ENCODE measurements around the gene CLDN16.
A peak's percentile ranks its signal among the peaks of the same experiment; 100 is the strongest.

Gene CLDN16

GRCh38 chr3:190430906-190431305 is 42.9 kb downstream of the CLDN16 start:
- no peak for DNase-seq
- in situ Hi-C loops (cut with MboI; ENCODE audit: low pct_unique_long_range_greater_than_20kb, low sequenced_read_pairs) = no loop called here

DNA sequence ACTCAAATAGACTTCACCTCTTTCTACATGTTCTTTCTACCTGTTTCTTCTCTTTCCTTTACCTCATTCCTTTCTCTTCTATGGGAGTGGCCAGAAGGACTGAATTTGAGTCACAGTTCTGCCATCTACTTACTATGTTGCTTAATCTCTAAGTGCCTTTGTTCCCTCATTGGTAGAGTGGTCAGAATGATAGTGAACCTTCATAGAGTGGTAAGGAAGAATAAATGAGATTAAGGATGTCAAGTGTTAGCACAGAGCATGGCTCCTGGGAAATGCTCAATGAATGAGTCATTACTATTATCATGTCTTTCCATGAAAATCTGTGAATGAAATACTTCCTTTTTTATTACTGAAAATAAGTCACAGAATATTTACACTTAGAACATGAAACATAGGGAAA is 44.3 kb downstream of the CLDN16 start:
- no peak for DNase-seq
- in situ Hi-C loops (cut with MboI; ENCODE audit: low pct_unique_long_range_greater_than_20kb, low sequenced_read_pairs) = no loop called here

GRCh38 chr3:190433626-190434025 is 45.7 kb downstream of the CLDN16 start:
- in situ Hi-C loops (cut with MboI; ENCODE audit: low pct_unique_long_range_greater_than_20kb, low sequenced_read_pairs) = no loop called here
- DNase-seq = no peak

- in situ Hi-C loops (cut with MboI; ENCODE audit: low pct_unique_long_range_greater_than_20kb, low sequenced_read_pairs) = no loop called here
- no peak for DNase-seq
Observed at GRCh38 chr3:190435618-190436017, 47.7 kb downstream of the CLDN16 start.

- in situ Hi-C loops (cut with MboI; ENCODE audit: low pct_unique_long_range_greater_than_20kb, low sequenced_read_pairs) = no loop called here
- DNase-seq = peak; percentile 67
Observed at GRCh38 chr3:190436331-190436730, 48.4 kb downstream of the CLDN16 start.

DNA sequence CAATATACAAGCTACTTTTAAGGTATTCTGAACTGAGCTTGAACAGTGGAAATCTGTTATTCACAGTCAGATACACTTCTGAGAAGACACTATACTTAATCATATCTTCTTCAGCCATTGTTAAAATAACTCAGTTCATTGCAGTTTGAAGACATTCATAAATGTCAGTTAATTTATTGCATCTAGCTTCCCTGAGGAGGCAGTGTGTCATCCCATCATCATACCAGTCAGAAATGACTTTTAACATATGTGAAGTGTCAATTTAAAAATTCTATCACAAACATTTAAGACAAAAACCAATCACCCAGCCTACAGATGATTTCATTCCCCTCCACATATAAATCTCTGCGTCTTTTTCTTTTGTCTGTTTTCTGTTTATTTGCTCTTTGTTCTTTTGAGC is 54.3 kb downstream of the CLDN16 start:
- in situ Hi-C loops (cut with MboI; ENCODE audit: low pct_unique_long_range_greater_than_20kb, low sequenced_read_pairs) = no loop called here

DNA sequence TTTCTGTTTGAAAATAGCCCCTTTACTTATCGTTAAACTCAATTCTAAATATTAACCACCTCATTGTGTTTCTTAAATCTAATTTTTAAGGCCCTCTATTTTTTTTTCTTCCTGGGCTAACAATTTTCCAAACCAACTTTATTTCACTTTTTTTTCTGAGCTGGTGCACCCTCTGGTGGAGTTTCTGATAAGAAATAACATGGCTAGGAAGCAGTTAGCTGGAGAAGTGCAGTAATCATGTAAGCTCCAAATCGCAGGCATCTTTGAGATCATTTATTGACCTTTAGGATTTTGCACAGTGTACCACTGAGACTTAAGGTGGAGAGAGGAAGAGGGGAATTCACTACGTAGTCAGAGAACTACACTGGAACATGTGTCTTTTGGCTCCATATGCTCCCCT is 55.3 kb downstream of the CLDN16 start:
- in situ Hi-C loops (cut with MboI; ENCODE audit: low pct_unique_long_range_greater_than_20kb, low sequenced_read_pairs) = no loop called here

More for the DNA sequence above, 54.3 kb downstream of the CLDN16 start:
- DNase-seq = no peak

GRCh38 chr3:190444006-190444405 is 56.0 kb downstream of the CLDN16 start:
- DNase-seq = no peak
- in situ Hi-C loops (cut with MboI; ENCODE audit: low pct_unique_long_range_greater_than_20kb, low sequenced_read_pairs) = no loop called here

More for the DNA sequence above, 55.3 kb downstream of the CLDN16 start:
- DNase-seq = peak; percentile 55

- in situ Hi-C loops (cut with MboI; ENCODE audit: low pct_unique_long_range_greater_than_20kb, low sequenced_read_pairs) = no loop called here
- DNase-seq = no peak
Observed at GRCh38 chr3:190444576-190445145, 56.7 kb downstream of the CLDN16 start.

DNA sequence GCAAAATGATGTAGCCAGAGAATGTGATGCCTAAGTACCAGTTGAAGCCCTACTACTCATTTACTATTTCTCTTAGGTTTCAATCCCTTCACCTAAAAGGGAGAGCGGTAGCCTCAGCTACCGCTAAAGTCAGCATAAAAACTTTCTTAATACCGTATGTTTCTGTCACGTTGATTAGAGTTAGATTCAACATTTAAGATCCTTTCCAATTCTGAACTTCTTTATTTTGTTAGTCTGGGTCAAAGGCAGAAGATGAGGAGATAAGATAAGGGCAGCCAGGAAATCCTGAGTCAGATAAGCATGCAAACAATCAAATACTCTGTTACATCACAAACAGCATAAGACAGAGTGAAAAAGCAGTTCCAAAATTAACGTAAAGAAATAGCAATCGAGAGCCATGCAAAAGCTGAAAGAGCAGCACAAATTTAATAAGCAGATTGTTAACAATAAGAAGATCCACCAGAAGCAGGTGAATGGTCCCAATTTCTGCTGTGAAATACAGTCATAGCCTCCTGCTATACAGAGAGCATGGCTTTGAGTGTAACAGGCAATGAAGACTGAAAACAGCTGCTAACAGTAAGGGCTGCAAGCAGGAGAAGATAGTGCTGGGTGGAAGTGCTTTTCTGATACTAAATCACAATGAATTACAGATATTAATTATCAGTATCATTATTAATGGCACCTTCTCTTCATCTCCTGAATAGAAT is 58.8 kb downstream of the CLDN16 start:
- in situ Hi-C loops (cut with MboI; ENCODE audit: low pct_unique_long_range_greater_than_20kb, low sequenced_read_pairs) = no loop called here
- DNase-seq = peak; percentile 65

- in situ Hi-C loops (cut with MboI; ENCODE audit: low pct_unique_long_range_greater_than_20kb, low sequenced_read_pairs) = no loop called here
- DNase-seq = no peak
Observed at GRCh38 chr3:190448256-190448655, 60.3 kb downstream of the CLDN16 start.

DNA sequence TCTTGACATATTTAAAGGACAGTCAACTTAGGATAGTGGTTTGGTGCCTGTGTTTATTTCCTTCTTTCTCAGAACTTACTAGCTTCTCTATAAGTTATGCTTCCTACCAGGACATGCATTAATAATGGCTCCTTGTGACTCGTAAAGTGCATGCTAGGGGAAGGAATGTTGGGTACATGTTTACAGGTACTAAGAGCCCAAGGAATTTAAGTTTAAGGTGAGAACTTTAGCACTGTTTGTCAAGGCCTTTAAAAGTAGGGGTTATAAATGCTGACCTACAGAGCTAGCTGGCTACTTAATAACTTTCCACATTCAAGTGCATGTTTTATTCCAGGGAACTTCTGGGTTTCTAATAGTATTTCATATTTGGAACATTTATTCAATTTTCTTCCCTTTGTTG is 61.8 kb downstream of the CLDN16 start, which contains the start of gene TMEM207:
TMEM207 (minus strand) TSS at position 101 of the 400 bp plus-strand sequence; CDS start at position 9, 92 bp downstream.
- no peak for DNase-seq
- in situ Hi-C loops (cut with MboI; ENCODE audit: low pct_unique_long_range_greater_than_20kb, low sequenced_read_pairs) = no loop called here

DNA sequence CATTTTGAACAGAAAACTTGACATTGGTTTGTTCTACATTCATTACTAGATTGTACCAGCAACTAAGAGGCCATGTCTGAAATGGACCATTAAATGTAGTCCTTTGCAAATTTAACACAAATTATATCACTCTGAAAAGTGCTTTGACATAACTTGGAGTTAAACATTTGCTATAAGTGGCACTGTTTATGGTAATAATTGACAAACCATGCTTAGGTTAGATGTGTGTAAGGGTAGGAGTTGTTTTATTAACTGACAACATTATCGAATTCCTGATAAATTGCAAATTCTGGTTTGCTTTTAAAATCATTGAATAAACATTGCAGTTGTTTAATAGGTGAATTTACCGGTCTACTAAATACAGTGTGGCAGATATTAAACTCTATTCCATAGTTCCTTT is 67.9 kb downstream of the CLDN16 start:
- in situ Hi-C loops (cut with MboI; ENCODE audit: low pct_unique_long_range_greater_than_20kb, low sequenced_read_pairs) = no loop called here
- DNase-seq = no peak

DNA sequence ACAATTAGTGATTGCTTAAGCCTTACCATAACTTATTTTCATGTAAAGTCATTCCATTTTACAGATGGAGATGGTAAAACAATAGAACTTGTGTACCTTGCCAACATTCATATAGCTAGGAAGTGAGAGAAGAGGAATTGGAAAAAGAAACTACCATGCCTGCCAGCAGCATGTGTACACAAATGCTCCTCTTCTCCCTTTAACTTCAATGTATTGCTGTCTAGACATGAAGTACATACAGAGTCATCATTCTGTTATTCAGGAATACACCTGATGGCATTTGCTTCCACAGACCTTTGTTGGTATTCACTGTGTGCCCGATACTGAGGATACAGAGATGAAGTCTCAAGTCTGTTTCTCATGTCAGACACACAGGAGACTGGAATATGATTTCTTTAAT is 68.8 kb downstream of the CLDN16 start:
- no peak for DNase-seq
- in situ Hi-C loops (cut with MboI; ENCODE audit: low pct_unique_long_range_greater_than_20kb, low sequenced_read_pairs) = no loop called here

DNA sequence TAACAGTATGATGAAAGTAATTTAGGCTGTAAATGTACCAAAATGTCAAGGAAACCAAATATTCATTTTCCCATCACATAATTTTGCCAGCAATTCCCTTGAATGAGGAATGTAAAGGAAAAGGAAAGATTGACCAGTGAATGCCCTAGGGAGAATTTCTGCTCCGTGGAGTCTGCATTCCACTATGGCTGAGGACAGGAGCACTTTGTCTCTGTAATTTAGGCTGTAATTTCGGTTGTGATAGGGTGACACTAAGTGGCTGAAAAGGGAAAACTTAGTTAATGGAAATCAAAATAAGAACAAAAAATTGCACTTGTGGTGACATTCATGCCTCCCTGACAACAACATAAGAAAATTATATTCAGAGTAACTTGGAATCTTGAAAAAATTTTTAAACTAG is 70.1 kb downstream of the CLDN16 start:
- DNase-seq = no peak
- in situ Hi-C loops (cut with MboI; ENCODE audit: low pct_unique_long_range_greater_than_20kb, low sequenced_read_pairs) = no loop called here

Data from KBM-7 (cell line).